Erythroblast (primary cell): ENCODE results near the gene CACNA1B.

ENCODE experiments used
- GATA1 ChIP-seq: IDR thresholded peaks from 2 replicates; pipeline ENCODE4 v1.6.1; 2011; ENCODE audit warnings: low read depth, mild to moderate bottlenecking, control low read depth, low read length, moderate library complexity
- POLR2A ChIP-seq: IDR thresholded peaks from 2 replicates; pipeline ENCODE4 v1.6.1; 2011; ENCODE audit warnings: mild to moderate bottlenecking, low read length

- TF ChIP-seq POLR2A (no peak), GATA1 (no peak)
Observed at GRCh38 chr9:137875846-137876245, 1.7 kb upstream of the CACNA1B start.
